SK-N-SH (cell line): ENCODE results near the gene FGF18. TPM values are rescaled to one million over a fixed set of nuclear protein-coding genes. Genes with fewer than 3 reads are reported as not detected.

Experiments
- CTCF ChIA-PET: fragments of 300-600, 350-600 bp; formaldehyde crosslinking; extraction: SDS; loops from one replicate; lab custom pipeline; 2021; lab: Yijun Ruan, JAX
- POLR2A ChIA-PET: fragments of 350-600 bp; sonication (Branson Sonifier 250); formaldehyde crosslinking; extraction: SDS; loops from one replicate; lab custom pipeline; 2020; ENCODE audit warnings: antibody characterized with exemption, inconsistent platforms; lab: Yijun Ruan, JAX
- DNase-seq: peaks from one replicate; pipeline ENCODE4 v3.0.0; 2012
- H2AFZ ChIP-seq: fragments of 200-600 bp; sonication (generic); 2 replicates; pipeline ENCODE4 v1.8.1; 2016; ENCODE audit warnings: antibody characterized with exemption, mild to moderate bottlenecking, low read depth
- H3F3A ChIP-seq: fragments of 200-600 bp; sonication (generic); replicated peaks from 2 replicates; pipeline ENCODE3; 2016; ENCODE audit warnings: antibody characterized with exemption, mild to moderate bottlenecking; ENCODE audit not compliant: insufficient read depth
- H3K27ac ChIP-seq, 2 experiments: fragments of 200-500 bp in 1 of 2; fragments of 200-600 bp in 1 of 2; sonication (Bioruptor generic) in 1 of 2; sonication (generic), shearing (Covaris generic) in 1 of 2; 2 replicates each; pipeline versions ENCODE4 v1.5.1 to v1.6.1; 2014 to 2016; ENCODE audit warnings: low read depth in 2 of 2, inconsistent platforms in 1 of 2, low read length in 1 of 2, mild to moderate bottlenecking in 1 of 2, mixed read lengths in 1 of 2
- H3K27me3 ChIP-seq: fragments of 200-600 bp; sonication (generic), shearing (Covaris generic); 2 replicates; pipeline ENCODE4 v1.6.1; 2016; ENCODE audit warnings: mixed run types; ENCODE audit not compliant: insufficient read depth
- H3K36me3 ChIP-seq, 2 experiments: fragments of 200-500 bp in 1 of 2; fragments of 200-600 bp in 1 of 2; sonication (Bioruptor generic) in 1 of 2; sonication (generic) in 1 of 2; replicated peaks in 1 of 2; 2 replicates each; pipeline versions ENCODE3 to v1.5.1; 2014 to 2016; ENCODE audit warnings: low read length in 1 of 2, mild to moderate bottlenecking in 1 of 2; ENCODE audit not compliant: insufficient read depth in 2 of 2, control insufficient read depth in 1 of 2
- H3K4me1 ChIP-seq, 2 experiments: fragments of 200-500 bp in 1 of 2; fragments of 200-600 bp in 1 of 2; sonication (Bioruptor generic) in 1 of 2; sonication (generic), shearing (Covaris generic) in 1 of 2; 2 replicates each; pipeline versions ENCODE4 v1.5.1 to v1.6.1; 2014 to 2016; ENCODE audit warnings: low read depth in 1 of 2, low read length in 1 of 2, mixed run types in 1 of 2; ENCODE audit not compliant: insufficient read depth in 2 of 2, control insufficient read depth in 1 of 2
- H3K4me2 ChIP-seq: fragments of 200-600 bp; sonication (generic), shearing (Covaris generic); 2 replicates; pipeline ENCODE4 v1.6.1; 2017; ENCODE audit warnings: mixed run types
- H3K4me3 ChIP-seq, 2 experiments: fragments of 200-500 bp in 1 of 2; fragments of 200-600 bp in 1 of 2; sonication (Bioruptor generic) in 1 of 2; sonication (generic), shearing (Covaris generic) in 1 of 2; 2 replicates each; pipeline versions ENCODE4 v1.5.1 to v1.8.1; 2014 to 2016; ENCODE audit warnings: low read depth in 2 of 2, inconsistent platforms in 1 of 2, low read length in 1 of 2, mild to moderate bottlenecking in 1 of 2, mixed read lengths in 1 of 2, moderate library complexity in 1 of 2
- H3K79me2 ChIP-seq: fragments of 200-600 bp; sonication (generic); 2 replicates; pipeline ENCODE4 v1.8.1; 2017; ENCODE audit warnings: mild to moderate bottlenecking; ENCODE audit not compliant: insufficient read depth
- H3K9ac ChIP-seq: fragments of 200-600 bp; sonication (generic); 2 replicates; pipeline ENCODE4 v1.6.1; 2017; ENCODE audit warnings: mixed run types
- H3K9me2 ChIP-seq: fragments of 200-600 bp; sonication (generic); 2 replicates; pipeline ENCODE4 v1.6.1; 2017; ENCODE audit warnings: mixed run types
- H3K9me3 ChIP-seq: fragments of 200-600 bp; sonication (generic); 2 replicates; pipeline ENCODE4 v1.6.1; 2017; ENCODE audit warnings: mixed run types, mild to moderate bottlenecking, moderate library complexity
- H4K20me1 ChIP-seq: fragments of 200-600 bp; sonication (generic); 2 replicates; pipeline ENCODE4 v1.6.1; 2017; ENCODE audit warnings: mild to moderate bottlenecking, mixed run types; ENCODE audit not compliant: insufficient read depth
- EP300 ChIP-seq, 2 experiments: IDR thresholded peaks; 2 replicates each; pipeline versions ENCODE4 v1.4.0 to v1.6.1; 2012; ENCODE audit warnings: borderline replicate concordance in 1 of 2, low read depth in 1 of 2, low read length in 1 of 2
- EZH2phosphoT487 ChIP-seq: fragments of 200-600 bp; sonication (generic); IDR thresholded peaks from 2 replicates; pipeline ENCODE4 v1.6.1; 2017; ENCODE audit warnings: low read depth, mixed run types, mild to moderate bottlenecking, antibody characterized with exemption, moderate library complexity, borderline replicate concordance
- FOXM1 ChIP-seq: IDR thresholded peaks from 2 replicates; pipeline ENCODE4 v1.4.0; 2012; ENCODE audit warnings: low read depth, mild to moderate bottlenecking
- IRF3 ChIP-seq: fragments of 150-350 bp; IDR thresholded peaks from 2 replicates; pipeline ENCODE4 v1.6.1; 2016; ENCODE audit warnings: mild to moderate bottlenecking, low read depth, low read length
- MAX ChIP-seq: IDR thresholded peaks from 2 replicates; pipeline ENCODE4 v1.4.0; 2012; ENCODE audit warnings: low read depth
- NFIC ChIP-seq: IDR thresholded peaks from 2 replicates; pipeline ENCODE4 v1.4.0; 2012; ENCODE audit warnings: borderline replicate concordance
- POLR2AphosphoS5 ChIP-seq: IDR thresholded peaks from 2 replicates; pipeline ENCODE4 v1.6.1; 2012; ENCODE audit warnings: low read depth, low read length
- RCOR1 ChIP-seq: fragments of 150-350 bp; IDR thresholded peaks from 2 replicates; pipeline ENCODE4 v1.6.1; 2017; ENCODE audit warnings: antibody characterized with exemption, low read length
- TAF1 ChIP-seq: IDR thresholded peaks from 2 replicates; pipeline ENCODE4 v1.6.1; 2012; ENCODE audit warnings: low read depth, mild to moderate bottlenecking, low read length, moderate library complexity, borderline replicate concordance
- TEAD4 ChIP-seq: IDR thresholded peaks from 2 replicates; pipeline ENCODE4 v1.4.0; 2012; ENCODE audit warnings: mild to moderate bottlenecking, borderline replicate concordance; ENCODE audit not compliant: insufficient read depth
- ZBTB33 ChIP-seq: IDR thresholded peaks from 2 replicates; pipeline ENCODE4 v1.4.0; 2012; ENCODE audit warnings: low read depth, borderline replicate concordance
- WGBS: methylation state at CpG from one replicate; pipeline ENCODE4 v1.1.6; 2017; ENCODE audit warnings: low lambda C conversion rate; 5-methylcytosine and 5-hydroxymethylcytosine counted together
- polyA plus RNA-seq, 3 experiments: library from polyadenylated mRNA; depleted of rRNA; stranded (reverse); fragments of >200 nt; gene quantifications; 2 replicates each; pipeline ENCODE4 v1.2.3, GENCODE V29; 2012
- TF ChIP-seq, protein P1 (sequence below): IDR thresholded peaks from 2 replicates; pipeline ENCODE4; 2012
- TF ChIP-seq, protein P2 (sequence below): fragments of 200-600 bp; sonication (generic); IDR thresholded peaks from 2 replicates; pipeline ENCODE4 v1.6.1; 2017; ENCODE audit warnings: antibody characterized with exemption, mild to moderate bottlenecking, moderate library complexity

FGF18 gene
- polyA plus RNA-seq, 1 of the 3 experiments (the other 2 are of a cell fraction), result 0.89 TPM

DNA sequence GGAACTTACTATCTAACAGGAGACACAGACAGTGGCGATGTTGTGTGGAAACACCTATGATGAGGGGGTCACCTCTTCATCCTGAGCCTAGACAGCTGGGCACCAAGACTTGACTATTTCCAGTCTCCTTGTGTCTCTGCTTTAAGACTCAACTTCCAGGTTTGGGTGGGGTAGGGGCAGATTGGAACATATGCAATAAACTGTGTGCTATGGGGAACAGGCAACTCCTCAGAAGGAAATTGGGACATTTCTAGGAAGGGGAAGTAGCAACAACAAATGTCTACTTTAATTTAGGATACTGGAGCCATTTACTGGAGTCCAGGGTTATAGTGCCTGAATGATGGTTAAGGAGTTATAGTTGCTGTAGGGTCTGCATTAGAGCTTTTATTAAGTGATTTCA, 57.3 kb downstream of the FGF18 start:
- H3K79me2 ChIP-seq, result no peaks in the 10 kb centered on the region
- TF ChIP-seq NFIC (no peak), MAX (no peak), IRF3 (no peak), TEAD4 (no peak), RCOR1 (no peak), POLR2AphosphoS5 (no peak), FOXM1 (no peak), EZH2phosphoT487 (no peak)
- TF ChIP-seq, protein P1, sequence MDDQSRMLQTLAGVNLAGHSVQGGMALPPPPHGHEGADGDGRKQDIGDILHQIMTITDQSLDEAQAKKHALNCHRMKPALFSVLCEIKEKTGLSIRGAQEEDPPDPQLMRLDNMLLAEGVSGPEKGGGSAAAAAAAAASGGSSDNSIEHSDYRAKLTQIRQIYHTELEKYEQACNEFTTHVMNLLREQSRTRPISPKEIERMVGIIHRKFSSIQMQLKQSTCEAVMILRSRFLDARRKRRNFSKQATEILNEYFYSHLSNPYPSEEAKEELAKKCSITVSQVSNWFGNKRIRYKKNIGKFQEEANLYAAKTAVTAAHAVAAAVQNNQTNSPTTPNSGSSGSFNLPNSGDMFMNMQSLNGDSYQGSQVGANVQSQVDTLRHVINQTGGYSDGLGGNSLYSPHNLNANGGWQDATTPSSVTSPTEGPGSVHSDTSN, result no peak
- TF ChIP-seq, all 33 proteins: peak for 0
- DNase-seq, result no peak
- ChIA-PET CTCF (no interaction called here), POLR2A (no interaction called here)
- Histone ChIP-seq H3K4me2 (no peak overlapping the region), H3K9me3 (no peaks in the 10 kb centered on the region), H3K27ac (no peak overlapping the region), H3K27me3 (no peaks in the 10 kb centered on the region), H3K36me3 (no peaks in the 10 kb centered on the region), H3K9ac (no peak overlapping the region), H2AFZ (no peak overlapping the region), H3F3A (no peaks in the 10 kb centered on the region), H3K9me2 (no peaks in the 10 kb centered on the region), H4K20me1 (no peaks in the 10 kb centered on the region), H3K4me1 (peaks cover 0 to 4% of the 10 kb centered on the region in 2 experiments; a peak in 1 of 4 replicates), H3K4me3 (no peak overlapping the region)
- WGBS, result 93% methylated on average over 1 of the region's 1 CpG

DNA sequence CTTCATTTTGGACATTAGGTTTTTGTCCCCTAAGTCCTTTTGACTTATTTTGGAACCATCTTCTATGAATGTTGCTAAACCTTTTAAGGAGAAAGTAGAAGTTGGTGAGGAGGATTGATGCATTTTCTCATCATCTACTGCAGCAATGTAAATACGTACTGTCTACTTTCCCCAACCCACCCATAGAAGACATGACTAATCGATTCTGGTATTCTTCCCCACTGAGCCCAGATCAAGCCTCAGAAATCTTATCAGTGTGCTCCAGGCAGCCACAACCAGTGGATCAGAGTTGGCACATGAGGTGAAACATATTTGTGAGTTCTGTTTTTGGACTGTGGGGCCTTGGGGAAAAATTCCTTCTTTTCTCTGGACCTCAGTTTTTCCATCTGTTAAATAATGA, 57.7 kb downstream of the FGF18 start:
- no peaks in the 10 kb centered on the region for H4K20me1 ChIP-seq
- CTCF ChIA-PET, result interaction anchor here (2.2 kb wide), 1 partner anchor 16 kb away, joined by 5 read pairs; no protein-coding TSS in a partner anchor
- peaks cover 0 to 4% of the 10 kb centered on the region in 2 experiments; a peak in 1 of 4 replicates for H3K4me1 ChIP-seq
- no peaks in the 10 kb centered on the region for H3K9me3 ChIP-seq
- H3K4me3 ChIP-seq, result no peak overlapping the region
- POLR2A ChIA-PET, result no interaction called here
- TF ChIP-seq POLR2AphosphoS5 (no peak), FOXM1 (no peak), ZBTB33 (no peak), TAF1 (no peak), EP300 (IDR thresholded peaks at IDR 0.05; ENCODE audit: borderline replicate concordance in 1 of 2, low read depth in 1 of 2, low read length in 1 of 2) (no peak)
- TF ChIP-seq, protein P2, sequence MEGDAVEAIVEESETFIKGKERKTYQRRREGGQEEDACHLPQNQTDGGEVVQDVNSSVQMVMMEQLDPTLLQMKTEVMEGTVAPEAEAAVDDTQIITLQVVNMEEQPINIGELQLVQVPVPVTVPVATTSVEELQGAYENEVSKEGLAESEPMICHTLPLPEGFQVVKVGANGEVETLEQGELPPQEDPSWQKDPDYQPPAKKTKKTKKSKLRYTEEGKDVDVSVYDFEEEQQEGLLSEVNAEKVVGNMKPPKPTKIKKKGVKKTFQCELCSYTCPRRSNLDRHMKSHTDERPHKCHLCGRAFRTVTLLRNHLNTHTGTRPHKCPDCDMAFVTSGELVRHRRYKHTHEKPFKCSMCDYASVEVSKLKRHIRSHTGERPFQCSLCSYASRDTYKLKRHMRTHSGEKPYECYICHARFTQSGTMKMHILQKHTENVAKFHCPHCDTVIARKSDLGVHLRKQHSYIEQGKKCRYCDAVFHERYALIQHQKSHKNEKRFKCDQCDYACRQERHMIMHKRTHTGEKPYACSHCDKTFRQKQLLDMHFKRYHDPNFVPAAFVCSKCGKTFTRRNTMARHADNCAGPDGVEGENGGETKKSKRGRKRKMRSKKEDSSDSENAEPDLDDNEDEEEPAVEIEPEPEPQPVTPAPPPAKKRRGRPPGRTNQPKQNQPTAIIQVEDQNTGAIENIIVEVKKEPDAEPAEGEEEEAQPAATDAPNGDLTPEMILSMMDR, result no peak
- WGBS, result 45% methylated on average over 2 of the region's 2 CpGs
- no peaks in the 10 kb centered on the region for H3K27me3 ChIP-seq
- no peaks in the 10 kb centered on the region for H3K79me2 ChIP-seq
- no peaks in the 10 kb centered on the region for H3K9me2 ChIP-seq
- no peak overlapping the region for H3K9ac ChIP-seq
- H3F3A ChIP-seq, result no peaks in the 10 kb centered on the region
- H3K4me2 ChIP-seq, result no peak overlapping the region
- no peaks in the 10 kb centered on the region for H3K36me3 ChIP-seq
- no peak overlapping the region for H3K27ac ChIP-seq
- no peak overlapping the region for H2AFZ ChIP-seq
- DNase-seq, result no peak
